GM12865 (cell line): Measurements from ENCODE around the gene DIP2C.
A peak's percentile ranks its signal among the peaks of the same experiment; 100 is the strongest.
"Not testable (repeated sequence)": the region's sequence is repeated elsewhere in the genome, so short reads cannot be mapped to it uniquely, and the experiment has no call there.

Experiments used
- DNase-seq: peaks from one replicate; pipeline ENCODE4 v3.0.0; 2010; ENCODE audit warnings: low read depth
- H3K4me3 ChIP-seq: 2 replicates; pipeline ENCODE4 v1.5.1; 2011; ENCODE audit warnings: mild to moderate bottlenecking, low read depth, low read length, control low read depth
- CTCF ChIP-seq: IDR thresholded peaks from 2 replicates; pipeline ENCODE4 v1.5.1; 2011; ENCODE audit warnings: low read length, control low read depth, low read depth, inconsistent platforms; ENCODE audit not compliant: insufficient read depth; ENCODE audit errors: missing control alignments

DIP2C gene

GRCh38 chr10:301536-301935, 387.9 kb downstream of the DIP2C start:
- DNase-seq: no peak
- TF ChIP-seq CTCF: no peak
- H3K4me3 ChIP-seq: no peak overlapping the region

GRCh38 chr10:300580-300979, 388.9 kb downstream of the DIP2C start:
- not testable (repeated sequence) for DNase-seq, H3K4me3 ChIP-seq

GRCh38 chr10:299969-300368, 389.5 kb downstream of the DIP2C start:
- TF ChIP-seq CTCF: no peak
- H3K4me3 ChIP-seq: no peak overlapping the region
- peak; percentile 46 for DNase-seq

GRCh38 chr10:299512-299911, 390.0 kb downstream of the DIP2C start:
- no peak overlapping the region for H3K4me3 ChIP-seq
- TF ChIP-seq CTCF: no peak

GRCh38 chr10:298033-298432, 391.4 kb downstream of the DIP2C start:
- H3K4me3 ChIP-seq: no peak overlapping the region
- no peak for DNase-seq
- TF ChIP-seq CTCF: no peak

More at GRCh38 chr10:299512-299911, 390.0 kb downstream of the DIP2C start:
- peak; percentile 39 for DNase-seq

GRCh38 chr10:297567-297966, 391.9 kb downstream of the DIP2C start:
- TF ChIP-seq CTCF: no peak
- no peak overlapping the region for H3K4me3 ChIP-seq
- DNase-seq: no peak

- TF ChIP-seq CTCF: no peak
- DNase-seq: no peak
- H3K4me3 ChIP-seq: no peak overlapping the region
Measured at GRCh38 chr10:293636-294035, 395.8 kb downstream of the DIP2C start.
